K562 (cell line): Measurements from ENCODE around the gene TTC38. TPM values are rescaled to one million over a fixed set of nuclear protein-coding genes. Genes with fewer than 3 reads are reported as not detected.

ENCODE experiments used
- ATF7 ChIP-seq: fragments of 450-650 bp; IDR thresholded peaks from 2 replicates; pipeline ENCODE4 v1.7.1; 2014; ENCODE audit warnings: mild to moderate bottlenecking, moderate library complexity
- HDAC2 ChIP-seq: fragments of 450-650 bp; IDR thresholded peaks from 2 replicates; pipeline ENCODE4 v1.6.1; 2016; ENCODE audit warnings: mild to moderate bottlenecking
- POLR2G ChIP-seq: fragments of 200-400 bp; formaldehyde crosslinking; IDR thresholded peaks from 2 replicates; pipeline ENCODE4 v1.6.1; 2017; ENCODE audit warnings: low read depth, mild to moderate bottlenecking, antibody characterized with exemption, low read length, moderate library complexity
- RBM25 ChIP-seq: fragments of 200-400 bp; formaldehyde crosslinking; IDR thresholded peaks from 2 replicates; pipeline ENCODE4 v1.6.1; 2018; ENCODE audit warnings: low read length, low read depth, moderate library complexity; ENCODE audit not compliant: severe bottlenecking
- SLC30A9 ChIP-seq: fragments of 250-450 bp; sonication (Bioruptor Pico); IDR thresholded peaks from 2 replicates; pipeline ENCODE4 v1.8.0; 2022; ENCODE audit warnings: mild to moderate bottlenecking, moderate library complexity
- SMARCB1 ChIP-seq: IDR thresholded peaks from 2 replicates; pipeline ENCODE4 v1.6.1; 2011; ENCODE audit warnings: improper control_type of control experiment, low read depth; ENCODE audit not compliant: insufficient read length
- polyA plus RNA-seq, 8 experiments: library from polyadenylated mRNA; depleted of rRNA in 4 of 8; stranded (reverse) in 5 of 8; unstranded in 3 of 8; fragments of >200 nt; fragmentation: Nextera tagmentation in 2 of 8; fragmentation: Illumina TruSeq in 1 of 8; extraction: Ambion mirVana in 2 of 8; extraction: Trizol in 1 of 8; gene quantifications; 2 replicates each; pipeline versions ENCODE4 v1.2.1 to v1.2.3, GENCODE V29; 2011 to 2014; ENCODE audit warnings: inconsistent platforms in 1 of 8, missing spikeins in 1 of 8
- total RNA-seq, 7 experiments: library from RNA; depleted of rRNA in 6 of 7; stranded (reverse); fragments of >200 nt in 6 of 7; fragmentation: Illumina TruSeq in 2 of 7; extraction: Trizol in 2 of 7; gene quantifications; 2 replicates each; pipeline versions ENCODE4 v1.2.1 to v1.2.3, GENCODE V29; 2011 to 2021; ENCODE audit warnings: low replicate concordance in 1 of 7
- TF ChIP-seq, protein P1 (sequence below): fragments of 200-800 bp; sonication (Bioruptor generic); IDR thresholded peaks from 2 replicates; pipeline ENCODE4 v1.6.1; 2017; ENCODE audit warnings: missing genetic modification characterization, missing compliant biosample characterization
- TF ChIP-seq, protein P2 (sequence below), 2 experiments: fragments of 450-650 bp in 1 of 2; sonication (generic) in 1 of 2; formaldehyde crosslinking in 1 of 2; IDR thresholded peaks; 2 replicates each; pipeline versions ENCODE4 v1.7.1 to v1.9.0; 2016 to 2022; ENCODE audit warnings: inconsistent platforms in 1 of 2, mild to moderate bottlenecking in 1 of 2, missing genetic modification reagents in 1 of 2
- TF ChIP-seq, protein P3 (sequence below), 3 experiments: IDR thresholded peaks in 2 of 3; conservative IDR thresholded peaks in 1 of 3; 2 replicates each; pipeline ENCODE4 v1.5.1; 2011 to 2012; ENCODE audit warnings: low read length in 3 of 3, mild to moderate bottlenecking in 3 of 3, control low read depth in 2 of 3, improper control_type of control experiment in 1 of 3, inconsistent platforms in 1 of 3, low read depth in 1 of 3, mixed read lengths in 1 of 3, moderate library complexity in 1 of 3; ENCODE audit not compliant: insufficient read depth in 2 of 3

Gene TTC38
- total and polyA plus RNA-seq, 9 of the 15 experiments (the other 6 are each of a cell fraction or from before 2014, with no cell fraction given) = 0.84 to 28.4 (median 18.1) TPM

DNA sequence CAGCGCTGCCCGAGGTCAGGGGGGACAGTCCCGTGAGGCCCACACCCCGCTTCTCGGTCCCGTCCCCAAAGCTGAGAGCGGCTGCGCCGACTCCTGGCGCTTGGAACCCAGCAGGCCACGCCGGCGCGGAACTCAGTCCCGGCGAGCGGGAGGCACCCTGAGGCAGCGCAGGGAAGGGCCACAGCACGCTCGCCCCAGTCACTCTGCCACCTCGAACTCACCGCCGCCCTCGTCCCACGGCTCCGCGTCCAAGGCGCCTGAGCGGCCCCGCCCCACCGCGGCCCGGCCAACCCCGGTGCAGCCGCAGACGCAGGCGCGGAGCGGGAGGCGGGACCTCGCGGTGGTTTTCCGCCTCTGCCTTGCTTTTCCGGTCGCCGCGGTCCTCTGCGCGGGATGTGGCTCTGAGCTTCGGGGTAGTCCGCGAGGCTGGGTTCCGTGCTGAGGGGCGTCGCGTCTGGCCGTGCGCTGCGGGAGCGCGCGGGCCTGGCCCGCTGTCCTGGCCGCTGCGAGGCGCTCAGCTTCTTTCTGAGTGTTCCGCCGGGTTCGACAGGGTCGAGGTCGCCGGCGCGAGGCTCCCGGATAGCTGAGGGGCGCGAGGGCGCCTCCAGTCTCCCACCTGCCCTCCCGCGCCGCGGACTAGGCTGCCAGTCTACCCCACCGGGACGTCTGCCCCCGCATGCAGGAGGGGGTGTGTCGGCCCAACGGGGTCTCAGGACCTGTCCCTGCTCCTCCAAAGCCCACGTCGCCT is 17.6 kb upstream of the TTC38 start, which contains the start of gene CDPF1 (continued):
- TF ChIP-seq, protein P1, sequence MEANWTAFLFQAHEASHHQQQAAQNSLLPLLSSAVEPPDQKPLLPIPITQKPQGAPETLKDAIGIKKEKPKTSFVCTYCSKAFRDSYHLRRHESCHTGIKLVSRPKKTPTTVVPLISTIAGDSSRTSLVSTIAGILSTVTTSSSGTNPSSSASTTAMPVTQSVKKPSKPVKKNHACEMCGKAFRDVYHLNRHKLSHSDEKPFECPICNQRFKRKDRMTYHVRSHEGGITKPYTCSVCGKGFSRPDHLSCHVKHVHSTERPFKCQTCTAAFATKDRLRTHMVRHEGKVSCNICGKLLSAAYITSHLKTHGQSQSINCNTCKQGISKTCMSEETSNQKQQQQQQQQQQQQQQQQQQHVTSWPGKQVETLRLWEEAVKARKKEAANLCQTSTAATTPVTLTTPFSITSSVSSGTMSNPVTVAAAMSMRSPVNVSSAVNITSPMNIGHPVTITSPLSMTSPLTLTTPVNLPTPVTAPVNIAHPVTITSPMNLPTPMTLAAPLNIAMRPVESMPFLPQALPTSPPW (CRISPR knock-in tag) = peak; percentile 46
- TF ChIP-seq ATF7 = peak; percentile 43; the same call in 1 of the 2 replicates
- TF ChIP-seq, protein P2, sequence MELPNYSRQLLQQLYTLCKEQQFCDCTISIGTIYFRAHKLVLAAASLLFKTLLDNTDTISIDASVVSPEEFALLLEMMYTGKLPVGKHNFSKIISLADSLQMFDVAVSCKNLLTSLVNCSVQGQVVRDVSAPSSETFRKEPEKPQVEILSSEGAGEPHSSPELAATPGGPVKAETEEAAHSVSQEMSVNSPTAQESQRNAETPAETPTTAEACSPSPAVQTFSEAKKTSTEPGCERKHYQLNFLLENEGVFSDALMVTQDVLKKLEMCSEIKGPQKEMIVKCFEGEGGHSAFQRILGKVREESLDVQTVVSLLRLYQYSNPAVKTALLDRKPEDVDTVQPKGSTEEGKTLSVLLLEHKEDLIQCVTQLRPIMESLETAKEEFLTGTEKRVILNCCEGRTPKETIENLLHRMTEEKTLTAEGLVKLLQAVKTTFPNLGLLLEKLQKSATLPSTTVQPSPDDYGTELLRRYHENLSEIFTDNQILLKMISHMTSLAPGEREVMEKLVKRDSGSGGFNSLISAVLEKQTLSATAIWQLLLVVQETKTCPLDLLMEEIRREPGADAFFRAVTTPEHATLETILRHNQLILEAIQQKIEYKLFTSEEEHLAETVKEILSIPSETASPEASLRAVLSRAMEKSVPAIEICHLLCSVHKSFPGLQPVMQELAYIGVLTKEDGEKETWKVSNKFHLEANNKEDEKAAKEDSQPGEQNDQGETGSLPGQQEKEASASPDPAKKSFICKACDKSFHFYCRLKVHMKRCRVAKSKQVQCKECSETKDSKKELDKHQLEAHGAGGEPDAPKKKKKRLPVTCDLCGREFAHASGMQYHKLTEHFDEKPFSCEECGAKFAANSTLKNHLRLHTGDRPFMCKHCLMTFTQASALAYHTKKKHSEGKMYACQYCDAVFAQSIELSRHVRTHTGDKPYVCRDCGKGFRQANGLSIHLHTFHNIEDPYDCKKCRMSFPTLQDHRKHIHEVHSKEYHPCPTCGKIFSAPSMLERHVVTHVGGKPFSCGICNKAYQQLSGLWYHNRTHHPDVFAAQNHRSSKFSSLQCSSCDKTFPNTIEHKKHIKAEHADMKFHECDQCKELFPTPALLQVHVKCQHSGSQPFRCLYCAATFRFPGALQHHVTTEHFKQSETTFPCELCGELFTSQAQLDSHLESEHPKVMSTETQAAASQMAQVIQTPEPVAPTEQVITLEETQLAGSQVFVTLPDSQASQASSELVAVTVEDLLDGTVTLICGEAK (IDR thresholded peaks at IDR 0.05) = peak; percentile 79
- TF ChIP-seq, protein P2 (CRISPR knock-in tag; IDR thresholded peaks at IDR 0.05) = no peak
- no peak for TF ChIP-seq SLC30A9 (CRISPR knock-in tag)
- peak; percentile 59 for TF ChIP-seq RBM25
- no peak for TF ChIP-seq SMARCB1
- TF ChIP-seq, protein P3, sequence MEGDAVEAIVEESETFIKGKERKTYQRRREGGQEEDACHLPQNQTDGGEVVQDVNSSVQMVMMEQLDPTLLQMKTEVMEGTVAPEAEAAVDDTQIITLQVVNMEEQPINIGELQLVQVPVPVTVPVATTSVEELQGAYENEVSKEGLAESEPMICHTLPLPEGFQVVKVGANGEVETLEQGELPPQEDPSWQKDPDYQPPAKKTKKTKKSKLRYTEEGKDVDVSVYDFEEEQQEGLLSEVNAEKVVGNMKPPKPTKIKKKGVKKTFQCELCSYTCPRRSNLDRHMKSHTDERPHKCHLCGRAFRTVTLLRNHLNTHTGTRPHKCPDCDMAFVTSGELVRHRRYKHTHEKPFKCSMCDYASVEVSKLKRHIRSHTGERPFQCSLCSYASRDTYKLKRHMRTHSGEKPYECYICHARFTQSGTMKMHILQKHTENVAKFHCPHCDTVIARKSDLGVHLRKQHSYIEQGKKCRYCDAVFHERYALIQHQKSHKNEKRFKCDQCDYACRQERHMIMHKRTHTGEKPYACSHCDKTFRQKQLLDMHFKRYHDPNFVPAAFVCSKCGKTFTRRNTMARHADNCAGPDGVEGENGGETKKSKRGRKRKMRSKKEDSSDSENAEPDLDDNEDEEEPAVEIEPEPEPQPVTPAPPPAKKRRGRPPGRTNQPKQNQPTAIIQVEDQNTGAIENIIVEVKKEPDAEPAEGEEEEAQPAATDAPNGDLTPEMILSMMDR (IDR thresholded peaks at IDR 0.05 in 2 of 3, conservative IDR thresholded peaks at IDR 0.05 in 1 of 3; ENCODE audit: insufficient read depth in 2 of 3, low read depth in 1 of 3, low read length in 3 of 3) = peak in 2 of 3 experiments; percentile 13 to 34; a peak in 3 of 6 replicates
- no peak for TF ChIP-seq HDAC2
- TF ChIP-seq POLR2G = peak; percentile 94
- TF ChIP-seq, all 486 proteins: peak for 74
